ENCODE data around the gene RPTOR.

The RPTOR gene

DNA sequence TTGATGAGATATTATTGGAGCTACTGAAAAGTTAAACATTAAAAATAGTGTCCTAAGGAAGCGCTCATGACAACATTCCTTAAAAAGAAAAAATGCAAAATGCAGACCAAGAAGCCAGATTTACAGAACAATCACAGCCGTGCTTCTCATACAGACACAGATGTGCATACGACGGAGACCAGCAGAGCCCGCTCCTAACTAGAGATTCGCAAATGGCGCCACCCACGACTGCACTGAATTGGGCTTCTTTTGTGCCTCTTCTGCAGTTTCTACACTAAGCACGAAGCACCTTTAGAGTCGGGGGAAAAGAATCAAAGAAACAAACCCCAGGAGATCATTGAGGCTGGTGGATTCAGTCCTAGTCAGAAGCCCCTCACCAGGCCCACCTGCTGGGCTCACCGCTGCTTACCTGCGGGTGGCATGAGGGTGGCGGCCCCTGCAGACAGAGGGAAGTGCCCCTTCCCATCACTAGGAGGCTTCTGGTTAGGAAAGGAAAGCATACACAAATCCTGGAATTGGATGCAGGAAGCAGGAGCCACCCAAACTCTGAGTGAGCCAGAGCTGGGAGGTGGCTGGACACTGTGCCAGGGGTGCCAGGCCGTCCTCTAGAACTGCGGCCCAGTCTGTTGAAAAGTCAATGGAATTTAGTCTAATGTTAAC lies 382.1 kb downstream of the RPTOR start:
- DNase-seq (ENCODE audit: low read depth in 3 of 3): no peak

DNA sequence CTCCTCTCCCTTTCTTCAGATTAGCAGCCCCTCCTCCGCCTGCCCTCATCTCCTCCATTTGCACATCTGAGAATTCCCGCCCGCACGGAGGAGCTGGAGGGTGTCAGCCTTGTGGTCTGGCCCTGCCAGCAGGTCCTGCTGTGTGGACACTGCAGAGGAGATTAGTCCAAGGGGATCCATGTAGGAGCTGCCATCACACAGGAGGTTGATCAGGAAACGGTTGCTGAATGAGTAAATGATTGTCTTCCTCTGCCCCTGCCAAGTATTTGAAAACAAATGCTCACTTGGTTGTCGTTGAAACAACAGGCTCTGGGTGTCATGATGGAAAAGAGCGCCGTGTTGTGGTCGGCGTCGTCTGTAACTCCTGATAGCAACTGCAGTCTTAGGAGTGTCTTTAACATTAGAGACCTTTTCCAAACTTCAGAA lies 383.2 kb downstream of the RPTOR start:
- no peak for DNase-seq (ENCODE audit: low read depth in 3 of 3)

DNA sequence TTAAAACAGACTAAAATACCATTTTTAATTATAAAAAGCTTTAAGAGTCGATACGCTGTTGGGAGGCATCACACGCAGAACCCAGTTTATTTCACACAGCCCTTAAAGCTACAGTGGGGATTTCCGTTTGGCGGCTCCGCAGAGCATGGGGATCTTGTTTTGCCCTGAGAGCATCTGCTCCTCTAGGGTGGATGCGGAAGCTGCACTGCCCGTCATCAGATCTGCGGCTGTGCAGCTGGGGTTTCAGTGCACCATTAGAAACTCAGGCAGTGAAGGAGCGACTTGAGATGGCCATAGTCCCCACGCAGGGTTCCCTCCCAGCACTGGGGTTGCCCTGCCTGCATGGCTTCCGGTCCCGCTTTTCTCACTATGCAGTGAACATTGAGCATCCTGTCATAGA lies 384.8 kb downstream of the RPTOR start:
- DNase-seq (ENCODE audit: low read depth in 3 of 3): no peak

DNA sequence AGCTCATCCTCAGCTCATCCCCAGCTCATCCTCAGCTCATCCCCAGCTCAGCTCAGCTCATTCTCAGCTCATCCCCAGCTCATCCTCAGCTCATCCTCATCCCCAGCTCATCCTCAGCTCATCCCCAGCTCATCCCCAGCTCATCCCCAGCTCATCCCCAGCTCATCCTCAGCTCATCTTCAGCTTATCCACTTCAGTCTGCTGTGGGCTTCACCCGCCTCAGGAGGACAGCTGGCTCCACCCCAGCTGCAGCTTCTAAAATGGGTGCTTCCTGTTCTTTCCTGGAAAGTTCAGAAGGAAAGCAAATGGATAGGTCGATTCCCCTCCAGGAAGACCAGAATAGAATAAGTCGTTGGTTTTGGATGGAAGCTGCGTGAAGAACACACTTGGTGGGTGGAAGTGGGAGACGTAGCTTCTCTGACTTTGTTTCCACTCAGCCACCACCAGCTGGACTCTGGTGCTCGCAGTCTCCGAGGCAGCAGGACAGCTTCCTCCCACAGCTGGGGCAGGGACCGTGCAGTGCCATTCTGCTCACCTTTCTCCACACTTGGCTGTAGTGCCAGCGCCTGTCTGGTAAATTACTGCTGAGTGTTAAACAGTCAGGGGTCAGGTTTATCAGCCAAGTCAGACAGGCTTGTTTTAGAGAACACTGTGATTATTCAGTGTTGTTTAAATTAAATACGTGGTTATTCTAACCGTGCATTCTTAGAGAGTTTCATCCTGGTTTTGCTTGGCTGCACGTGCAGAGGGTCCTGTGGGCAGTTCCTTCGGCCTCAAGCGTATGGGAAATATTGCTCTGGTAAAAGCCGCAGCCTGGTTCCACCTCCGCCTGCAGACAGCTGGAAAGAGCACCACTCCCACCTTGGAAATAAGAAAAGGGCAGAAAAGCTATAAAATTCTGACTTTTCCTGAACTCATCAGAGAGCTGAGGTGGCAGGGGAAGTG lies 386.0 kb downstream of the RPTOR start:
- DNase-seq (ENCODE audit: low read depth in 3 of 3): no peak

DNA sequence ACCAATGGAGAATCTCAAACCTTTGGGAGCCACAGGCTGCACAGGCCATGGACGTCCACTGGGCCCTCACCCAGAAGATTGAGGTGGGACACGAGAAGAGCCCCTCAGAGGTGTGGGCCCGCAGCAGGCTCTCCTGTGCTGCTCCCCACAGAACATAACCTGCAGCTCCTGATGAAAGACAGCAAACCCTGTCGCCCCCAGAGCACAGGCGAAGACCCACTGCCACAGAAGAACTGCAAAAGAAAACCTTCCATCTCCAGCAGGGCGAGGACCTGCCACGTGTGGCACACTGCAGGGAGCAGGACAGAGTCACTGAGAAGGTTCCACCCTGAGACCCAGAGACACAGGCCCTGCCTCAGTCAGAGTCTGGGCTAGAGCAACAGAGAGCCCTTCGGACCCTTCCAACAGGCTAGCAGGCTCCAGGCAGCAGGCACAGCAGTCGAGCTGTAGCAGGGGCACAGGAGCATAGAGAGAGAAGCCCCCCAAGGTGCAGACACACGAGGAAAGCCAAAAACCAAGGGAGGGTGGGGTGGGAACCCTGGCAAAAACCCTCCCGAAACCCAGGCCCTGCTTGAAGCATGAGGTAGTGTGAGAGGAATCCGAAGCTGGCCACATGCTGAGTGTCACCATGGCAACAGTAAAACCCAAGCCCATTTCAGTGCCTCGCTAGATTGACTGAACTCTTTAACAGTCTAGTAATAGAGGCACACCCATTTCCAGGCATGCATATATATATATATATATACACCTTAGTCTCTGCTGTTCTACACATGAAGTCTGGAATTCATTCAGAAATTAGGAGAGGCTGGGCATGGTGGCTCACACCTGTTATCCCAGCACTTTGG lies 387.0 kb downstream of the RPTOR start:
- DNase-seq (ENCODE audit: low read depth in 3 of 3): no peak

DNA sequence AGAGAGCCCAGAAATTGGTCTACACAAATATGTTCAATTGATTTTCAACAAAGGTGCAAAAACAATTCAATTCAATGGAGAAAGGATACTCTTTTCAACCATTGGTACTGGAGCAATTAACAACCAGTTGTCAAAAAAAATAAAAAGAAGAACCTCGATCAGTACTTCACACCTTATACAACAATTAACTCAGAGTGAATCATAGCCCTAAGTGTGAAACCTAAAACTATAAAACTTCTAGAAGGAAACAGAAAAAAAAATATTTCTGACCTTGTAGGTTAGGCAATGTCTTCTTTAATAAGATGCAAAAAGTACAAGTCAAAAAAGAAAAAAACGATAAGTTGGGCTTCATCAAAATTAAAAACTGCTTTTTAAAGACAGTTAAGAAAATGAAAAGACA lies 390.9 kb downstream of the RPTOR start:
- DNase-seq (ENCODE audit: low read depth in 3 of 3): no peak

DNA sequence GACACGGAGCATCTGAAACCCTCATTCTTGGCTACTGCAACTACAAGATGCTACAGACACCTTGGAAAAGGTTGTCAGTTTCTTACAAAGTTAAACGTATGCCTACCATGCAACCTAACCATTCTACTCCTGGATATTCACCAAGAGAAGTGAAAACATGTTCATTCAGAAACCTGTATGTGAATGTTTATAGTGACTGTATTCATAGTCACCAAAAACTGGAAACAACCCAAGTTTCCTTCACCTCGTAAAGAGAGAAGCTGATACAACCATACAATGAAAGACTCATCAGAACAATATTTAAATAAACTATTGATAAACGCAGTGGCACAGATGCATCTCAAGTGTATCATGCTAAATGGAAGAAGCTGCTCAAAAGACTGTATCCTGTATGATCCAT lies 391.6 kb downstream of the RPTOR start:
- DNase-seq (ENCODE audit: low read depth in 3 of 3): no peak

DNA sequence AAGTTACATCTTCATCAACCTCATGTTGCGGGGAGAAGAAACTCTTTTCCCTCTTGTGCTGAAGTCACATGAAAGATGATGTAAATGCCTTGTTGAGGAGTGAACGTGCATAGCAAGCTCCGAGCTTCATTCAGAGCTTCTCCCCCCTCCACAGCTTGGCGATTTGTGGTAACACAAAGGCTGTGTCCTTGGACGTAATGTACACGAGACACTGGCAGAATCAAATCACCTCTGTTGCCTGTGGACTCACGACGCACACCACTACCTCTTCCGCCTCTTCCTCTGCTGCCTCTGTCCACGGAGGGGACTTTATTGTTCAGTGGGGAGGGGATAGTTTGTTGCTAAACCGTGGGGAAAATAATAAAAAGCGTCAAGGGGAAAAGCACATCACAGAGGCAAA lies 392.1 kb downstream of the RPTOR start:
- no peak for DNase-seq (ENCODE audit: low read depth in 3 of 3)

DNA sequence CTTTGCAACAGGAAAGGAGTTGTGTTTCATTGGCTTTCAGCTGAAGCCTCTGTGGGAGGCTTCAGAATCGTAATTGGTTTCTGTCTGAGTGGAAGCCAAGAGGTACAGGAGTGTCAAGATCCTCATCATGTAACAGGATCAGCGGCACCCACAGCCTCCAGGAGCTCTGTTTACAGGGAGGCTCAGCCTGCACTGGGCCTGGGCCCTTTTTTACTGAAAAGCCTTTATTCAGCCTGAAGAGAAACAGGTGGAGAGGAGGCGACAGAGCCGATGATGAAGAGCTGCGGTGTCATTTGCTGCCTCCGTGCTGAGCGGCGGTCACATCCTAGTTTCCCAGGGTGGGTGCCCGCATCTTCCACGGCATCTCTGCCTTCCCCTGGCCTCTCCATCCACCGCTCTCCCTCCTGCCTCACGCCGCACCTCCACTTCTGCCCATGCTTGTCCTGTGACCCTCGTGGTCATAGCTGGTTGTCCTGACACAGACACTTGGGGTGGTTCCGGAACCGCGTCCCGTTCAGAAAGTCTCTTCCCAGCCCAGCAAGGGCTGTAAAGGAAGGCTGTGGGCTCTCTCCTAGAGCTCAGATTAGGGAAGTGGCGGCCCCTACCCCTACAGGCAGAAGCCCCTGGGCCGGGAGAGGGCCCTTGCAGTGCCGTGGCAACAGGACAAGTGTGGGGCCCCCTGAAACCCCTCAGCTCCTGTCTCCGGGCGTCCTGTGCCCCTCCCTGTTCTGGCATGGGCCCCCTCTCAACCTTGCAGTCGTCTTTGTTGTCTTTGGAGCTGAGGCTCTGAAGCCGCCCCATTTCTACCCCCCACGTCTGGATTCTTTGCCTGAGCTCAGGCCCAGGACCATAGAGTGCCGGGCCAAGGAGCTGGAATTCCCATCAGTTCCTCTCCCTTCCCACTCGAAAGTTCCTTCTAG lies 393.1 kb downstream of the RPTOR start:
- DNase-seq (ENCODE audit: low read depth in 3 of 3): no peak

DNA sequence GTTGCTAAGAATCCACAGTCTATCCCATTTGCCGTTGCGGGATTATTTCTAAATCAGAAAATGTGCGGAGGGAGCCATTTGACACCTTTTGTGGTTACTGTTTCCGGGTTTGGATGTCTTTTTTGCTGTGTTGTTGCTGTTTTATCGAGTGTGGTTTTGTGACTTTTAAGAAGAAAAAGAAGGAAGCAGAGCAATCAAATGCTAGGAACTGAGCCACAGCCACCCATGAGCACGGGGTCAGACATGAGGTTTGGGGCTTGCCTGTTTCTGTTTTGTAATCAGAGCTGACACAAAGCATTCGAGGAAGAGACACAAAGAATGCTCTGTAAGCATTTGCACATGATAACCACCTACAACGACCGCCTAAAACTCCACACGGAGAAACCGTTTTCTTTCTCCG lies 393.9 kb downstream of the RPTOR start:
- DNase-seq (ENCODE audit: low read depth in 3 of 3): no peak

DNA sequence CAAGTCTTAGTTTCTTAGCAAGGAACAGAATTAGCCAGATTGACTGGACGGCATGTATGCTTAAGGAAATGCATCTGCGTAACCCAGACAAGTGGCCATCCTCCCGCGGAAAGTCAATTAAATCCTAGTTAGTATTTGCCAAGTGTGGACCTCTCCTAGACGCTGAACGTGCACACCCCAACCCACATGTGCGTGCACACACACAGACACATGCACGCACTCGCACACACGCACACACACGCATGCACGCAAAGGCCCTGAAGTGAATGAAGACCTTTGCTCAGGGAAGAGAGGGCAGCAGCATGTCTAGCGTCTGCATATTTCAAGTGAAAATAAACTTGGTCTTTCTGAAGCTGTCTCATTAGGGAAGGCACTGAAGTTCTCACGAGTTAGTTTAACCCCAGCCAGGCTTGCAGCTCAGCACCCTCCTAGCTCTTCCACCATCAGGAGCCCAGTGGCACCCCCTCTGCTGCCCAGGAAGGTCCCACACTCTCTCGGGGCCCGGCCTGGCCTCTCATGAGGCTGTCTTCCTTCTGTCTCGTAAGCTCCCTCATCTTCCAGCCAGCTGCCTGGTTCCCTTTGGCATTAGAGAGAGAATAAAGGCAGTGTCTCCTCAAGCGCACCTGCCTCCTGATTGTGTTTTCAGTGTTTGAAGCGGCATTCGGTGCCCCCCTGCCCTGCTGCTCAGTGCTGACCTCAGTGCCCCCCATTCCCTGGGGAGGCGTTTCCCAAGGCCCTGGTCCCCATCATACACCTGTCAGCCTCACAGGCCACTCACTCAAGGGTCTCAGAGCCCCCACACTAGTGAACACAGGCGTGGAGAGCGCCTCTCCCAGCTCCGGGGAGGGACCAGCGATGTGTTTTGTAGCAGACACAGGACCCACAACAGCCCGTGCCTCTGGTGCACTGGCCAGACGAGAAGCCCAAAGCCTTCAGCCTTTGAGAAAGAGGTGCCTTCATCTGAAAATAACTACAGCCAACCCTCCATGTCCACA lies 394.8 kb downstream of the RPTOR start:
- no peak for DNase-seq (ENCODE audit: low read depth in 3 of 3)

DNA sequence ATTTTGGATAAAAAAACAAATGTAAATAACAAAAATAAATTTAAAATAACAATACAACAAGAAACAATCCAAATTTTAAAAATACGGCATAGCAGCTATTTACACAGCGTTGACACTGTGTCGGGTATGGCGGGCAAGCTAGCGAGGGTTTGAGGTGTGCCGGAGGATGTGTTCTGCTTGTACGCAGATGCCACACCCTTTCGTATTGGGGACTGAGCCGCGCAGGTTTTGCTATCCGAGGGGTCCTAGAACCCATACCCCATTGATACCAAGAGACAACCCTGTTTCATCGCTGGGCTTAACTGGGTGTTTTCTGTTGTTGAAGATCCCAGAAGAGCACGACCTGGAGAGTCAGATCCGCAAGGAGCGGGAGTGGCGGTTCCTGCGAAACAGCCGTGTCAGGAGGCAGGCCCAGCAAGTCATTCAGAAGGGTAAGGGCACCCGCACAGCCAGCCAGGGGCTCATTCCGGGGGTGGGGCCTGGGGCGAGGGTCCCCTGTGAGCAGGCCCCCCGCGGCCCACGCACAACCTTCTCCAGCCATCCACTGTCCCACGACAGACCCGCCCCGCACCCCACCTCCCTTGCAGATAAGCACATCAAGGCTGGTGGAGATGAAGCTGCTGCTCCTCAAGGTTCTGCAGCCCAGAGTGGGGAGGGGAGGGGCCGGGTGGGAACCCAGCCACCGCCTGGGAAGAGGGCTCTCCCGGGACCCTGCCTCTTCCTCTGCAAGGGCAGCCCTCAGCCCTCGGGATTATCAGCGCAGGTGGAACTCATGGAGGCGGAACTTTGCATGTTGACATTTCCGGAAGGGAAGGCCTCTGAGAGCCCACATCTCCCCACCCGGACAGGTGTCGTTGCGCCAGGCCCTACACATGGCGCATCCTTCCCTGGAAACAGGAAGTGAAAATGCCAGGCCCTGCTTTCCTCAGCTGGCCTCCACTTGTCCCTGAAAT lies 395.8 kb downstream of the RPTOR start:
- no peak for DNase-seq (ENCODE audit: low read depth in 3 of 3)

DNA sequence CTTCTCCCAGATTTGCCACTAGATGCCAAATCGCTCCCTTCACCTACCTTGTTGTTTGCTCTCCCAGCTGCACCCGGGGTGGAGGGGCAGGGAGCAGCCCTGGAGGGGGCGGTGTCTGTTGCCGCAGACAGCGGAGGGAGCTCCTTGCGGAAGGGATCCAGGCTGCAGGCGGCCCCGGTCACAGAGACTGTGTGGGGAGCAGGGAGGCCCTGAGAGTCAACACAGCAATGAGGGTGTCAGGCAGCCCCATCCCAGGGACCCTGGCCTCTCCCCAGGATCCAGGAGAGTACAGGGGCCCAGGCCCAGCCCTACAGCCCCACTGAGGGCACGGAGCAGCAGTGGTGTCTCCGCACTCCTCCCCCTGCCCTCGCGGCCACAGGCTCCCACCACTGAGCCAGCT lies 396.5 kb downstream of the RPTOR start:
- no peak for DNase-seq (ENCODE audit: low read depth in 3 of 3)

DNA sequence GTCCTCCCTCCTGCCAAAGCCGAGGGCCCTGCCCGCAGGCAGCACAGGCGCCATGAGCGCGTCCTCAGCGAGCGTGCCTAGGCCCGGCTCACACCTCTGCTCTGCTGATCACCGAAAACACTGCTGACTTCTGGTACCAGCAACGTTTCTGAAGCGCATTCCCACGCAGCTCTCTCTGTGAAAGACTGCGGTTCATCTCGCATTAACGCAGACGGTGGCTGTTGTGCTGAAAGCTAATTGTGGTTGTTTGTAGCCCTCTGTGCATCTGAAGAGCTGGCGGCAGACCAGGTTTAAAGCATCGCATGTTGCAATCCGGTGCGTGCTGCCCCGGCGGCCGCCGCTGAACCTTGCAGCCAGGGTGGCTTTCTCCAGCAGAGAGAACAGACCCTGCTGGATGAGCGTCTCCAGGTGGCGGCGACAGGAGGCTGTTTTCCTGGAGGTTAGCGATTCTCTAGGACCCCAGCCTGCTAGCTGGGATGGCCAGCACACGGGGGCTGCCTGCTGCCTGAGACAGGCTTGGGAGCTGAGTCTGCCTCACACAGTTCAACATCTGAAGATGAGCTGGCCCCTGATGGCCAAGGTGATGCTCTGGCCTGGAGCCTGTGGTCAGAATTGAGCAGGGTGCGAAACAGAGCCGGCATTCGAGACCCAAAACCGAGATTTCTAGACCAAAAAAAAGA lies 397.2 kb downstream of the RPTOR start:
- no peak for DNase-seq (ENCODE audit: low read depth in 3 of 3)

DNA sequence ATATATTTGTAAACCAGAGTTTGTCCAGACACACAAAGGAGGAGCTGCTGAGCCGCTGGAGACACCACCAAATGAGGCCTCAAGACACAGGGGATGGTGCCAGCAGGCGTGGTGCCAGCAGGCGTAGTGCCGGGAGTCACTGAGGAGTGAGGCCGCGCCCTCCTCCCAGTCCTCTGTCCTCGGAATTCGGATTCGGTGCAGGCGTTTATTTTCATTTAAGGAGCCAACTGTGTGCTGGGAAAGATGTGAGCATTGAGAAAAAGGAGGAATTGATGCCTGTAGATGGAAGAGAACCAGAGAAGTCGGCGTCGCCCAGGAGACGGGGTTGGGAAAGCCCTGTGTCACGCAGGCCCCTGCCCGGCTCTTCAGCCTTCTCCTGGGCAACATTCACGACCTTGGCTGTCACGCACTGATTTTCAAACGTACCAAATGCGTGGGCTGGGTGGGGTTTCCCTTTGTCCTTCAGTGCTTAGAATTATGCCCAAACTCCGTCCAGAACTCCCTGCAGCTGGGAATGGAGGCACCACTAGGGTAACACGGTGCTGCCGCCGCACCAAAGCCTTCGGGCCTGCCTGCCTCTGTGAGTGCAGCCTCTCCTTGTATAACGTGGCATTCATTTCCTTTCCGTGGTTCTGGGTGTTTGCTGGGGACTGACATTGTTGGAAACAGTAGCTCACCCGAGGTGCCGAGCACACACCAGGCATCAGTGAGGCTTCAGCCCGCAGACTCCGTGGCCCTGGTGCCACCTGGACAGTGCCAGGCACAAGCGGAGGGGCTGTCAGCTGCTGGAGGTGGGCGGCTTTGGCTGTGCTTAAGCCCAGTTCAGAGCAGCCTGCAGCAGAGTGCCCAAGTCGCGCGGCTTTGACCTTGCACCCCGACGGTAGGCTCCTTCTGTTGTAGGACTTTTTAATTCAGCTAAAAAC lies 398.0 kb downstream of the RPTOR start:
- no peak for DNase-seq (ENCODE audit: low read depth in 3 of 3)

DNA sequence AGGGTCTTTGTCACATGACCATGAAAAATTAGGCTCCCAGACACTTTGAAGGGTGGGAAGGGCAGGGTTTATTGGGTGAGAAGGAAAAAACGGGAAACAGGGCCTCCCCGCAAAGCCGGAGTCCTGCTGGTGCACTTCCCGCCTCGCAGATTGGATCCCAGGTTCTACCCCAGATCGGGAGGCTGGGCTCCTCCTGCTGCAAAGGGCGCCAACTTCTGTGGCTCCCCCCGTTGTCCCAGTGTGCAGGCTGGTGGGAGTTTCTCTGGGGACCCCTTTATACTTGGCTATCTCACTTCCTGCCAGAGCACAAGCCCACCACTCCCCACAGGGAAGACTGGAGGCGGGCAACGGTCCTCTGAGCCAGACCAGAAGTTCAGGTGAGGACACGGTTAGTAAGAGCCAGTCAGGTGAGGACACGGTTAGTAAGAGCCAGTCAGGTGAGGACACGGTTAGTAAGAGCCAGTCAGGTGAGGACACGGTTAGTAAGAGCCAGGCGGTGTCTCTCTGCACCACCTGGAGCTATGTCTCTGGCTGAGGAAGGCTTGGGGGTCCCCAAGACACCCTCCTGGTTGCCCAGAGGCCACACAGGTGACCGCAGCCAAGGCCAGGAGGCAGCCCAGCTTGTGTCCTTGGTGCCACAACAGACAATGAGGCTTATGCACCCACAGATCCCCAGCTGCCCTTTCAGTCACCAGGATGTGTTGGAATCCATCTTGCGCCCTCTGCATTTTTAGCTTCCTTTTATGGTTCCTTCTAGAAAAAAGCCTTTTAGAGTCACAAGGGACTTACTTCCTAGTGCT lies 398.9 kb downstream of the RPTOR start:
- DNase-seq (ENCODE audit: low read depth in 3 of 3): no peak

Measured in stimulated activated CD4-positive, alpha-beta T cell treated with anti-CD3 and anti-CD28 coated beads, TNF-alpha, amount 100 ng/mL, for 4 hours (primary cell).